CD4-positive, alpha-beta T cell treated with Interleukin-17A for 4 hours (primary cell): ENCODE results near the gene PMAIP1.
A peak's percentile ranks its signal among the peaks of the same experiment; 100 is the strongest.
"Not testable (repeated sequence)": the region's sequence is repeated elsewhere in the genome, so short reads cannot be mapped to it uniquely, and the experiment has no call there.

ENCODE experiments used
- DNase-seq: peaks from one replicate; pipeline ENCODE4 v3.0.0-alpha.2; 2020; ENCODE audit warnings: mixed read lengths

The PMAIP1 gene

GRCh38 chr18:59899298-59900221 is at the start of gene PMAIP1:
Gene PMAIP1 (plus strand): TSS chr18:59899996. CDS start chr18:59900178, 182 bp downstream.
- peak; percentile 91 for DNase-seq

- no peak for DNase-seq
These were observed 47.9 kb upstream of the PMAIP1 start for GRCh38 chr18:59851784-59852399.

GRCh38 chr18:59852548-59852947 is 47.2 kb upstream of the PMAIP1 start:
- DNase-seq, result no peak

GRCh38 chr18:59853380-59853779 is 46.4 kb upstream of the PMAIP1 start:
- no peak for DNase-seq

- not testable (repeated sequence) for DNase-seq
These were observed 45.8 kb upstream of the PMAIP1 start for GRCh38 chr18:59853988-59854387.

- DNase-seq, result no peak
These were observed 38.8 kb upstream of the PMAIP1 start for GRCh38 chr18:59861009-59861408.

- DNase-seq, result no peak
These were observed 37.6 kb upstream of the PMAIP1 start for GRCh38 chr18:59861963-59862819.

GRCh38 chr18:59865241-59865986 is 34.4 kb upstream of the PMAIP1 start:
- DNase-seq, result no peak

- no peak for DNase-seq
These were observed 33.1 kb upstream of the PMAIP1 start for GRCh38 chr18:59866551-59867269.

- no peak for DNase-seq
These were observed 32.3 kb upstream of the PMAIP1 start for GRCh38 chr18:59867337-59868104.

- DNase-seq, result no peak
These were observed 29.1 kb upstream of the PMAIP1 start for GRCh38 chr18:59870623-59871130.

- DNase-seq, result no peak
These were observed 28.0 kb upstream of the PMAIP1 start for GRCh38 chr18:59871711-59872362.

GRCh38 chr18:59873641-59874040 is 26.2 kb upstream of the PMAIP1 start:
- DNase-seq, result no peak

GRCh38 chr18:59874166-59874565 is 25.6 kb upstream of the PMAIP1 start:
- no peak for DNase-seq

GRCh38 chr18:59876310-59876626 is 23.5 kb upstream of the PMAIP1 start:
- DNase-seq, result no peak

GRCh38 chr18:59877361-59877760 is 22.4 kb upstream of the PMAIP1 start:
- DNase-seq, result no peak

- DNase-seq, result no peak
These were observed 21.2 kb upstream of the PMAIP1 start for GRCh38 chr18:59878644-59879043.

- DNase-seq, result no peak
These were observed 17.8 kb upstream of the PMAIP1 start for GRCh38 chr18:59881728-59882656.

- DNase-seq, result no peak
These were observed 15.4 kb upstream of the PMAIP1 start for GRCh38 chr18:59884351-59884750.
